T-cell (primary cell): Measurements from ENCODE around the gene AP2A2. TPM values are rescaled to one million over a fixed set of nuclear protein-coding genes. Genes with fewer than 3 reads are reported as not detected.
"Not testable (repeated sequence)": the region's sequence is repeated elsewhere in the genome, so short reads cannot be mapped to it uniquely, and the experiment has no call there.

Experiments
- ATAC-seq, 4 experiments: fragments of 200-7000 bp in 3 of 4; fragments of 150-1000 bp in 1 of 4; cut with Tn5 transposase; replicated peaks in 1 of 4; 1 replicate in 3 of 4; 2 replicates in 1 of 4; pipeline ENCODE4 v1.10.0; 2021; ENCODE audit warnings: moderate library complexity in 3 of 4, mild to moderate bottlenecking in 2 of 4, moderate number of reproducible peaks in 1 of 4
- CTCF ChIA-PET, 2 donors: fragments of 300-600 bp; sonication (Branson Sonifier 250); formaldehyde crosslinking; loops; one replicate each; lab custom pipeline; 2022; ENCODE audit warnings: antibody characterized with exemption in 2 of 2; lab: Charles Lee
- POLR2A ChIA-PET, 2 donors: fragments of 300-600 bp; sonication (Branson Sonifier 250); formaldehyde crosslinking; loops; one replicate each; lab custom pipeline; 2022; ENCODE audit warnings: antibody characterized with exemption in 2 of 2; lab: Charles Lee
- DNase-seq, 35 experiments: peaks; one replicate each; pipeline versions ENCODE4 v3.0.0 to v3.0.0-alpha.2; 2013 to 2023
- H3K27ac ChIP-seq: one replicate; pipeline ENCODE4 v1.5.1; 2013; ENCODE audit warnings: low read length
- H3K27me3 ChIP-seq, 2 experiments: replicated peaks in 1 of 2; 1 replicate in 1 of 2; 2 replicates in 1 of 2; pipeline versions ENCODE4 v1.6.1 to v1.7.0; 2013; ENCODE audit warnings: low read length in 1 of 2, mixed read lengths in 1 of 2; ENCODE audit not compliant: control insufficient read depth in 2 of 2, insufficient read depth in 2 of 2; ENCODE audit errors: extremely low read depth in 1 of 2
- H3K36me3 ChIP-seq, 2 donors: 1 replicate in 1 of 2; 2 replicates in 1 of 2; pipeline versions ENCODE4 v1.6.1 to v1.7.0; 2013; ENCODE audit warnings: low read length in 1 of 2; ENCODE audit not compliant: control insufficient read depth in 2 of 2, insufficient read depth in 1 of 2; ENCODE audit errors: extremely low read depth in 1 of 2
- H3K4me1 ChIP-seq, 2 experiments: 1 replicate in 1 of 2; 2 replicates in 1 of 2; pipeline versions ENCODE4 v1.6.1 to v1.7.0; 2013; ENCODE audit warnings: low read length in 2 of 2, mixed read lengths in 1 of 2; ENCODE audit not compliant: insufficient read depth in 2 of 2, control insufficient read depth in 1 of 2; ENCODE audit errors: extremely low read depth in 1 of 2
- H3K4me3 ChIP-seq, 2 donors: 1 replicate in 1 of 2; 2 replicates in 1 of 2; pipeline versions ENCODE4 v1.5.1 to v1.7.0; 2013; ENCODE audit warnings: mild to moderate bottlenecking in 2 of 2, low read length in 1 of 2, moderate library complexity in 1 of 2; ENCODE audit not compliant: control insufficient read depth in 1 of 2; ENCODE audit errors: extremely low read depth in 1 of 2
- H3K9me3 ChIP-seq: 2 replicates; pipeline ENCODE4 v1.7.0; 2013
- H3K27ac Mint-ChIP-seq, 2 donors: one replicate each; pipeline ENCODE4 v1.8.0; 2020 to 2021; ENCODE audit warnings: mild to moderate bottlenecking in 2 of 2, mixed read lengths in 2 of 2
- H3K27me3 Mint-ChIP-seq, 2 donors: one replicate each; pipeline ENCODE4 v1.8.0; 2021 to 2022; ENCODE audit warnings: mixed read lengths in 2 of 2
- H3K36me3 Mint-ChIP-seq: one replicate; pipeline ENCODE4 v1.8.0; 2021; ENCODE audit warnings: mixed read lengths
- H3K4me1 Mint-ChIP-seq, 3 donors: one replicate each; pipeline ENCODE4 v1.8.0; 2020 to 2022; ENCODE audit warnings: mixed read lengths in 3 of 3, mild to moderate bottlenecking in 1 of 3
- H3K4me3 Mint-ChIP-seq, 3 donors: one replicate each; pipeline ENCODE4 v1.8.0; 2020 to 2022; ENCODE audit warnings: mild to moderate bottlenecking in 3 of 3, mixed read lengths in 3 of 3, moderate library complexity in 3 of 3
- H3K9me3 Mint-ChIP-seq, 3 donors: one replicate each; pipeline ENCODE4 v1.8.0; 2020 to 2022; ENCODE audit warnings: mixed read lengths in 3 of 3
- WGBS: methylation state at CpG from one replicate; pipeline ENCODE4 v1.1.5; 2013; ENCODE audit warnings: missing lambda C conversion rate; ENCODE audit not compliant: insufficient coverage; 5-methylcytosine and 5-hydroxymethylcytosine counted together
- total RNA-seq, 35 experiments: library from RNA in 6 of 35; stranded (reverse) in 6 of 35; fragments of 120-200 nt in 1 of 35; gene quantifications; one replicate each; pipeline versions ENCODE4 v1.2.1 to v1.2.4 and lab custom pipeline; 2013 to 2026

Gene AP2A2
- total RNA-seq, 5 donors from 2014 or later (not counting 1 experiment from before 2014, with no cell fraction given), result 59.6 to 85.3 (median 70.8) TPM

GRCh38 chr11:972523-973211 is 47.0 kb downstream of the AP2A2 start:
- no peaks in the 10 kb centered on the region for H3K9me3 ChIP-seq
- no peak overlapping the region for H3K4me3 ChIP-seq
- H3K4me1 ChIP-seq, result peaks cover 11 to 15% of the 10 kb centered on the region in 2 experiments
- ChIA-PET CTCF (no interaction called here), POLR2A (no interaction called here)
- no peak for ATAC-seq
- no peaks in the 10 kb centered on the region for H3K9me3 Mint-ChIP-seq
- peaks cover 18% of the 10 kb centered on the region for H3K36me3 Mint-ChIP-seq
- H3K27me3 Mint-ChIP-seq, result no peaks in the 10 kb centered on the region
- peaks cover 30 to 48% of the 10 kb centered on the region in 2 donors for H3K36me3 ChIP-seq
- H3K27ac ChIP-seq, result no peak overlapping the region
- H3K27me3 ChIP-seq, result no peaks in the 10 kb centered on the region
- no peak overlapping the region for H3K27ac Mint-ChIP-seq
- WGBS, result 95% methylated on average over 18 of the region's 26 CpGs
- H3K4me3 Mint-ChIP-seq, result no peak overlapping the region
- H3K4me1 Mint-ChIP-seq, result peaks cover 34 to 43% (median 37%) of the 10 kb centered on the region in 3 donors
- no peak for DNase-seq

DNA sequence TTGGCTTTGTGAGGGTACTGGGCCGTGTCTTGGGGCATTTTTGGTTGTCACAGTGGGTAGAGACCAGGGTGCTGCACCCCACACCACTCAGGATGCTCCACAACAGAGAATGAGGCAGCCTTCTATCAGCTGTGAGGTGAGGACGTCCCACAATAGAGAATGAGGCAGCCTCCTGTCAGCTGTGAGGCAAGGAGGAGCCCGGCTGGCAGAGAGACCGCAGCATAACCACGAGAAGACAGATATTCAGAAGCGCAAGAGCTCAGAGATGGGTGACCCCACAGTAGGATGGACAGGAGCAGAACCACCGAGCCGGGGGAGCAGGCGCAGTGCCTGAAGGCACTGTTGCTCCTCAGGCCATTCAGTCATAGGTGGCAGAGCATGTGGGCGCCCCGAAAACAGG is 47.6 kb downstream of the AP2A2 start:
- POLR2A ChIA-PET, result no interaction called here

GRCh38 chr11:975376-975775 is 49.7 kb downstream of the AP2A2 start:
- H3K9me3 Mint-ChIP-seq, H3K4me1 ChIP-seq, DNase-seq, H3K27ac ChIP-seq, H3K27me3 ChIP-seq, H3K4me3 ChIP-seq, POLR2A ChIA-PET, H3K27me3 Mint-ChIP-seq, H3K9me3 ChIP-seq, ATAC-seq, H3K4me3 Mint-ChIP-seq, H3K27ac Mint-ChIP-seq: not testable (repeated sequence)
- Mint-ChIP-seq H3K36me3 (peaks cover 22% of the 10 kb centered on the region), H3K4me1 (peaks cover 17 to 32% (median 21%) of the 10 kb centered on the region in 3 donors)
- CTCF ChIA-PET, result interaction anchor here in 1 of 2 donors (1.1 kb wide), 1 partner anchor 47 kb away, joined by 4 read pairs; no protein-coding TSS in a partner anchor
- peaks cover 39 to 53% of the 10 kb centered on the region in 2 donors for H3K36me3 ChIP-seq
- 88% methylated on average over 41 of the region's 41 CpGs for WGBS

More for the DNA sequence above, 47.6 kb downstream of the AP2A2 start:
- no peaks in the 10 kb centered on the region for H3K9me3 ChIP-seq
- Mint-ChIP-seq H3K27me3 (no peaks in the 10 kb centered on the region), H3K9me3 (no peaks in the 10 kb centered on the region), H3K4me1 (peaks cover 34 to 40% (median 37%) of the 10 kb centered on the region in 3 donors), H3K27ac (no peak overlapping the region), H3K36me3 (peaks cover 18% of the 10 kb centered on the region), H3K4me3 (no peak overlapping the region)
- ATAC-seq (no peak), DNase-seq (no peak)
- 94% methylated on average over 8 of the region's 11 CpGs for WGBS
- H3K36me3 ChIP-seq, result peaks cover 35 to 48% of the 10 kb centered on the region in 2 donors
- no peaks in the 10 kb centered on the region for H3K27me3 ChIP-seq
- CTCF ChIA-PET, result no interaction called here
- H3K4me3 ChIP-seq, result no peak overlapping the region
- H3K4me1 ChIP-seq, result peaks cover 11 to 12% of the 10 kb centered on the region in 2 experiments
- no peak overlapping the region for H3K27ac ChIP-seq

DNA sequence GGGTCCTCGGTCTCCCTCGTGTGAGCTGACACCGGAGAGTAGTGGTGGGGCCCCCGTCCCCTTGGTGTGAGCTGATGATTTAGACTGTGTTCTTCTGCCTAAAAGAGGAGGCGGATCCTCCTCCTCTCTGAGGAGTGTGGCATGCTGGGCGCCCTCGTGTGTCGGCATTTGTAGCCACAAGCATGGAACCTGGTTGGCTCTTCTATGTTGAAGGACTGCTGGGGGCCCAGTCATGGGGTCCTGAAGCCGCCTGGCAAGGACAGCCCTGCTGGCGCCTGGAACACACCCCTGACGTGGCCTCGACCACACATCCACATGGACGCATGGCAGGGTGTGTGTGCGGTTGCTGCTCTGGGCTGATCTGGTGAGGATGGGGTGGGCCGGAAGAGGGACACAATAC is 50.2 kb downstream of the AP2A2 start:
- Histone ChIP-seq H3K27me3 (no peaks in the 10 kb centered on the region), H3K9me3 (no peaks in the 10 kb centered on the region), H3K4me1 (peaks cover 0 to 3% of the 10 kb centered on the region in 2 experiments), H3K36me3 (peaks cover 39 to 52% of the 10 kb centered on the region in 2 donors), H3K27ac (no peak overlapping the region), H3K4me3 (no peak overlapping the region)
- POLR2A ChIA-PET, result no interaction called here
- CTCF ChIA-PET, result no interaction called here
- no peaks in the 10 kb centered on the region for H3K27me3 Mint-ChIP-seq
- DNase-seq (no peak), ATAC-seq (peak in 1 of 4 experiments; percentile 46)
- H3K27ac Mint-ChIP-seq, result peak overlapping the region in 1 of 2 donors; percentile 6
- H3K36me3 Mint-ChIP-seq, result peaks cover 24% of the 10 kb centered on the region
- peaks cover 12 to 27% (median 17%) of the 10 kb centered on the region in 3 donors for H3K4me1 Mint-ChIP-seq
- no peak overlapping the region for H3K4me3 Mint-ChIP-seq
- no peaks in the 10 kb centered on the region for H3K9me3 Mint-ChIP-seq
- 75% methylated on average over 7 of the region's 15 CpGs for WGBS

- 71% methylated on average over 22 of the region's 26 CpGs for WGBS
- ChIA-PET CTCF (no interaction called here), POLR2A (no interaction called here)
- Histone ChIP-seq H3K4me1 (peaks cover 0 to 3% of the 10 kb centered on the region in 2 experiments), H3K27ac (no peak overlapping the region), H3K27me3 (no peaks in the 10 kb centered on the region), H3K36me3 (peaks cover 44 to 58% of the 10 kb centered on the region in 2 donors), H3K9me3 (no peaks in the 10 kb centered on the region), H3K4me3 (no peak overlapping the region)
- Mint-ChIP-seq H3K27ac (no peak overlapping the region), H3K4me3 (no peak overlapping the region), H3K27me3 (no peaks in the 10 kb centered on the region), H3K4me1 (peaks cover 10 to 21% (median 15%) of the 10 kb centered on the region in 3 donors), H3K36me3 (peaks cover 24% of the 10 kb centered on the region), H3K9me3 (no peaks in the 10 kb centered on the region)
- peak in 3 of 4 experiments; percentile 20 to 39 (median 36) for ATAC-seq
- DNase-seq, result no peak
Observed at GRCh38 chr11:976431-977160, 50.9 kb downstream of the AP2A2 start.

GRCh38 chr11:977830-978720 is 52.4 kb downstream of the AP2A2 start:
- WGBS, result 93% methylated on average over 26 of the region's 28 CpGs
- POLR2A ChIA-PET, result no interaction called here
- Histone ChIP-seq H3K4me3 (no peak overlapping the region), H3K36me3 (peaks cover 36 to 48% of the 10 kb centered on the region in 2 donors), H3K27me3 (no peaks in the 10 kb centered on the region), H3K4me1 (peaks cover 0 to 3% of the 10 kb centered on the region in 2 experiments), H3K9me3 (no peaks in the 10 kb centered on the region), H3K27ac (no peak overlapping the region)
- peaks cover 10 to 21% (median 13%) of the 10 kb centered on the region in 3 donors for H3K4me1 Mint-ChIP-seq
- H3K9me3 Mint-ChIP-seq, result no peaks in the 10 kb centered on the region
- peaks cover 21% of the 10 kb centered on the region for H3K36me3 Mint-ChIP-seq
- no peak for ATAC-seq
- no peak for DNase-seq
- CTCF ChIA-PET, result no interaction called here
- H3K27ac Mint-ChIP-seq, result no peak overlapping the region
- H3K4me3 Mint-ChIP-seq, result no peak overlapping the region
- no peaks in the 10 kb centered on the region for H3K27me3 Mint-ChIP-seq
